NCI-H128 (cell line): Measurements from ENCODE around the gene NOPCHAP1.
"Not testable (repeated sequence)": the region's sequence is repeated elsewhere in the genome, so short reads cannot be mapped to it uniquely, and the experiment has no call there.

Source experiments
- DNase-seq: peaks from one replicate; lab custom pipeline; 2025; ENCODE audit not compliant: unreplicated experiment; lab: John Stamatoyannopoulos, UW

NOPCHAP1 gene

DNA sequence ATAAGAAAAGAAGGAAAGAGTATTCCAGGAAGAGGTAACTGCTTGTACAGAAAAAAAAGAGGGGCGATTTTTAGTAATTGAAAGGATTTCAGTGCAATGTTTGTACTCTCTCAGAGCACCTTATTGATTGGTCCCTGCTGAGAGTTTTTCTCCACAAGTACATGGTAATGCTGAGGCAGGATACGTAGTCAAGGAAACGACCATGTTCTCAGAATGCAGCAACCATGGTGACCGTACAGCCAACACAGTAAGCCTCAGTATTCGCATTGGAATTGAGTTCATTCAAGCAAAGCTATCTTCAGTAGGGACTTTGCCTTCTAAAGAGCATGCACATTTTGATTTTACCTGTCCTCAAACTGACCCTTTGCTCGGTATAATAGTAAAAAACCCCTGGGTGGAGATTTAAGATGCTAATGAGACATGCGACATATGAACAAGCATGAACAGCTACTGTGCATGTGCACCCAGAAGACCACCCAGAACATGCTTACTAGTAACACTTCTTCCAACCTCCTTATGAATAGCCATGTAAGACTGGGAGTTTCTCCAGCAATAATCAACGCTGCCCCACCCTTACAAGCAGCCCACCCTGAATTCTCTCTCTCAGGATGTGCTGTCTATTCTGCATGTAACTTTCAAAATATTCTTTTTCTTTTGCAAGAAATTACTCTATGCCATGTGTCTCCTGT, 21.8 kb upstream of the NOPCHAP1 start:
- DNase-seq: no peak

DNA sequence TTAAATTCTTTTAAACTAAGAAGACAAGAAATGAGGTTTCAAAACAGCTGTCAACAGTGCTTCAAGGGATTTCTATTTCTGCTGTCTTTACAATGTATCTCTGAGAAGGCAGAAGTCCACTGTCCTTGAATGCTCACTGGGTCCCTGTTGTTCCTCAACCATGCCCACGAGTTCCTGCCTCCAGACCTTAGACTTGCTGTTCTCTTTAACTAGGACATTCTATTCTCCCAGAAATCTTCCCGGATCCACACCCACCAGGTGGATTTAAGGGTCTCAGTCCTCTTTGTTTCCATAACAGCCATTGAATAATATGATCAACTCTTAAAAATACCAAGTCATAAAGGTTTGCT, 21.3 kb upstream of the NOPCHAP1 start:
- no peak for DNase-seq

DNA sequence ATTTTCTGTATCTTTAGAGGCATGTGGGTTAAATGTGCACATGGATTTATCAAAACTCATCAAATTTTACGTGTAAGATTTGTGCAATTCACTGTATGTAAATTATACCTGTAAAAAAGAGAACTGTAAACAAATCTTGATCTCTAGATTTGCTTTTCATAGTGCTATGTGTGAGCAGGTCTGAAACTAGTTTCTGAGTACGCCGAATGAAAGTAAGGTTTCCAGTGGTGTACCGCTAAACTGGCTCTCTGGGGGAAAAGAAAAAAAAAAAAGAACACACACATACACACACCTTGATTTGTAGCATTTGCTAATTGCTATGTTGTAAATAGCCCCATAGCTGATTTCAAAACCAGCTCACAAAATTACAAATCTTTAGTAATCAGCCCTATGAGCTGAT, 19.4 kb upstream of the NOPCHAP1 start:
- DNase-seq: no peak

DNA sequence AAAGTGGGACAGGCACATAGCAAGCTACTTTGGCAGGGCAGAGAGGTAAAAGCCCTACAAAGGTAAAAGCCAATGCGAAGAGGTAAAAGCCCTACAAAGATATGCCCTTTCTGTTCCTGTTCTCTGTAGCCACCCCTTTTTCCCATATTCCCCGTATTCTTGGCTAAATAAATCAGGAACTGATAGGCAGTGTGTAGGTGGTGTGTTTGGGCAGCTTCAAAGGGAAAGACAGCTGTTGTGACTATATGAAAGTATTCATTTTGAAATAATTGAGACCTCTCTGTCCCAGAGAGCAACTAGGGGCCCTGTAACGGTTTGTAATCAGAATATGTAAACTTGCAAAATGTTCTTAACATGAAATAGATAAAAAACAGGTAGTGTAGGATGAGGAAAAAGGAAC, 16.8 kb upstream of the NOPCHAP1 start:
- no peak for DNase-seq

DNA sequence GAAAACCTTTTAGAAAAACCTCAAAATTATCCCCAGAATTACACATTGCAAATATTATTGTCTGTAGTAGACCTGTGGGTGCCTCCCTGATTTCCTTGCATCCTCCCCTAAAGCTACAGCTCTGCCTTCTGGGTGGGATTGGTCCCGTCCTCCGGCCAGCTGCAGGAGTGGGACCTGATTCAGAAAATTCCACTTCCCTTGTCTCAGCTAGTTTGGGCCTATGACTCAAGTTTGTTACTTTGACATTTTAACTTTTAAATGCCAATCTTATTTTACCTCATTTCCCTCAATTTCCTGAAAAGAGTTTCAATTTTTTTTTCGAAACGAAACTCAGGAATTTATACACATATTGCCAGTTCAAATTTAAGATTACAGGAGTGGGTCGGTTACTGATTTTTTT, 14.8 kb upstream of the NOPCHAP1 start:
- DNase-seq: no peak

DNA sequence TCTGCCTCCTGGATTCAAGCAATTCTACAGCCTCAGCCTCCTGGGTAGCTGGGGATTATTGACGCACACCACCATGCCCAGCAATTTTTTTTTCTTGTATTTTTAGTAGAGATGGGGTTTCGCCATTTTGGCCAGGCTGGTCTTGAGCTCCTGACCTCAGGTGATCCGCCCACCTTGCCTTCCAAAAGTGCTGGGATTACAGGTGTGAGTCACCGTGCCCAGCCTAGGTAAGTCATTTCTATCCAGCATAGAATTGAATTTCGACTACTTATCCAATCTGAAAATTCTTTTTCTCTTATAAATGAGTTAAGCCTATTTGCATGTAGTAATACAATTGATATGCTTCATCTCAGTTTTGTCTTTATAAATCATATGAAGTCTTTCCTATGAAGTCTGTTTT, 12.9 kb upstream of the NOPCHAP1 start:
- no peak for DNase-seq

DNA sequence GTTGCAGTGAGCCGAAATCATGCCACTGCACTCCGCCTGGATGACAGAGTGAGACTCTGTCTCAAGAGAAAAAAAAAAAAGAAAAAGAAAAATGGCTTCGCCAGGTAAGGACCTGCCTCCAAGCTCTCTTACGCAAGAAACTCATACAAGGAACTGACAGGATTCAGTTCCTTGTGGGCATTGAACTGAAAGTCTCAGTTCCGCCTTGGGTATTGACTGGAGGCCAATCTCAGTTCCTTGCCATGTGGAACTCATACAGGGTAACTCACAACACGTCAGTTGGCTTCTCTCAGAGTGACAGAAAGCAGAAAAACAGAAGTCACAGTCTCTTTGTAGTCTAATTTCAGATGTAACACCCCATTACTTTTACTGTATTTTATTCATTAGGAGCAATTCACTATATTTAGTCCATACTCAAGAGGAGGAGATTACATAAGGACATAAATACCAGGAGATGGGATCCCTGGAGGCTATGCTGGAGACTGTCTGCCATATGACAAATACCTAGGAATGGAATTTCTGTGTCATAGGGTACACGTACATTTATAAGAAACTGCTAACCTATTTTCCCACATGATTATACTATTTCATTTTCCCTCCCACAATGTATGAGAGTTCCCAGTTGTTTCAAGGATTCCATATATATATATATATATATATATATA, 11.4 kb upstream of the NOPCHAP1 start:
- DNase-seq: no peak

DNA sequence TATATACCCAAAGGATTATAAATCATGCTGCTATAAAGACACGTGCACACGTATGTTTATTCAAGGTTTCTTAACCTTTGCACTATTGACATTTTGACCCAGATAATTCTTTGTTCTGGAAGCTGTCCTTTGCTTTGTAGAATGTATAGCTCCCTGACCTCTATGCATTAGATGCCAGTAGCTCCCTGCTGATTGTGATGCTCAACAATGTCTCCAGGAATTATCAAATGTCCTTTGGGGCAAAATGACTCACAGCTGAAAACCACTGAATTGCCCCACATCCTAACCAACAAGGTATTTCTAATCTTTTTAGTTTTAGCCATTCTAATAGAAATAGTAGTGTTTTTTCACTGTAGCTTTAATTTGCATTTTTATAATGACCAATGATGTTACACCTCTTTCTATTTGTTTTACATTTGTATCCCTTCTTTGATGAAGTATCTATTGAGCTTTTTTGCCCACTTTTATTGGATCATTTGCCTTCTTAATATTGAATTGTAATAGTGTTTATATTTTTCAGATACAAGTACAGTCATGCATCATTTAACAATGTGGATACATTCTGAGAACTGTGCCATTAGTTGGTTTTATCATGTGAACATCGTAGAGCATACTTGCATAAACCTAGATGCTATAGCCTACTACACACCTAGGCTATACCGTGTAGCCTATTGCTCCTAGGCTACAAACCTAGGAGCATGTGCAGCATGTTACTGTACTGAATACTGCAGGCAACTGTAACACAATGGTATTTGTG, 10.4 kb upstream of the NOPCHAP1 start:
- no peak for DNase-seq

DNA sequence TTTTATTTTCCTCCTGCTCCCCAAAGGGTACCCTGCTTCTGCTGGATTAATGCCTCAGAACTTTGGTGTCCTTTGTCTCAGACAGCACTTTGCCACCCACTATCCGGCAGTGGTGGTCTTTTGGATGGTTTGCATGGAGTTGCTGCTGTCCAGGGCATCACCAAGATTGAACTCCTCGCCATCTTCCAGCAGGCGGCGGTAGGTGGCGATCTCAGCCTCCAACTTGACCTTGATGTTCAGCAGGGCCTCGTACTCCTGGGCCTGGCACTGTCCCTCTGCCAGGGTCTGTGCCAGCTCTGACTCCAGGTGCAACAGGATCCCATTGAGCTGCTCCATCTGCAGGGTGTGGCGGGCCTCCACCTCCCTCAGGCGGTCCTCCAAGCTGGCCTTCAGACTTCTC, 9.4 kb upstream of the NOPCHAP1 start:
- no peak for DNase-seq

DNA sequence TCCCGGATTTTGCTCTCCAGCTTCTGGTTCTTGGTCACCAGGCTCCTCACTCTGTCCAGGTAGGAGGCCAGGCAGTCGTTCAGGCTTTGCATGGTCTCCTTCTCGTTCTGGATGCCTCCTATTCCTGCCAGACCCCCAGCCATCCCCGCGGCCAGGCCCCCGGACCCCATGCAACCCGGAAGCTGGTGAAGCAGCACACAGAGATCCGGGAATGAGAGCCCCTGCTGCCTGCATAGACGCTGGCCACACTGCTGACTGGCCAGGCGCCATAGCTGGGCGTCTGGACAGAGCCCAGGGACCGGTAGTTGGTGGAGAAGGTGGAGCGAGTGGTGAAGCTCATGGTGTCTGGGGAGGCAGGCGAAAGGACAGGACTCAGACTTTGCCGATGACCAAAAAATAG, 8.4 kb upstream of the NOPCHAP1 start:
- not testable (repeated sequence) for DNase-seq

DNA sequence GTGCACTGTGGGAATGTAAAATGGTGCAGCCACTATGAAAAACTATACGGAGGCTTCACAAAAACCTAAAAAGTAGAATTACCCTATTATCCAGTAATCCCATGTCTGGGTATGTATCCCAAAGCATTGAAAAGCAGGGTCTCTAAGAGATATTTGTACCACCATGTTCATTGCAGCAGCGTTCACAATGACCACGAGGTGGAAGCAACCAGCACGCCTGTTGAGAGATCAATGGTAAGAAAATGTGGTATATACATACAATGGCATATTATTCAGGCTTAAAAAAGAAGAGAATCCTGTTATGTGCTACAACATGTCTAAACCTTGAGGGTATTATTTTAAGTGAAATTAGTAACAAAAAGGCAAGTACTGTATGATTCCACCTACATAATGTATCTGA, 910 bp upstream of the NOPCHAP1 start:
- DNase-seq: no peak

DNA sequence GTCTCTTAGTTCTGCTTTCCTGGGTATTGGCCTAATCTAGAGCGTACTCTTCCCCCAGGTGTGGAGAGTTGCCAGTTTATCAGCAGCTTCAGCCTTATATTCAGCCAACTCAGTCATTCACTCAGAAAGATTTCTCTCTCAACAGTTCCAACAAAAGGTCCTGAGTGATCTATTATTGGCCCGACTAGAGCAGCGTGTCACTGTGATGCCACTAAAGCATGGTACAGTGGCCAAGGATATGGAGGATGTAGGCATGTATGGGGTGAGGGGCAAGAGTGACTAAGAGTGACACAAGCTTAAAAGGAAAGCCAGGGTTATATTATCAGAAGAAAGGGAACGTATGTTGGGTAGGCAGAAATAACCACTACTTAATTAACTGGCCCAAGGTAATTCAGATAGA, 4.8 kb downstream of the NOPCHAP1 start:
- no peak for DNase-seq

DNA sequence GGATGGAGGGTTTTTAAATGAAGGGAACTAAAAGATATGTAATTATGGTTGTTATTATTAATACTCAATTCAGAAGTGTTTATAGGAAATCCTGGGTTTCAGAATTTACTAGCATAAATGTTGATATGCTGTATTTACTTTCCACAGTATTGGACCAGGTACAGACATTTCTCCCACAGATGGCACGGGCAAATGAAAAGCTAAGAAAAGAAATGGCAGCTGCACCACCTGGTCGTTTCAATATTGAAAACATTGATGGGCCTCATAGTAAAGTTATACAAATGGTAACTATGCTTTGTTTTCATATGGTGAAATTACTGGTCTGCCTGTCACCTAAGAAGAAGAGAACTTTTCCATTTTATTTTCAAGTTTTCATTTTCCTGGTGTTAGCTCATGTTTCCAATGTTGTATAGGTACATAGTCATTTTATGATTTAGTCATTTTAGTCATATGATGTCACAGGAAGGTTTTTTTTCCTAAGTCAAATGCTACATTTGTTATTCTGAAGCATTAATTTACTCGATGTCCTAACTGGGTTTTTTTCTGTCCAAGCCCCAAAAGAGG, 5.5 kb downstream of the NOPCHAP1 start:
- DNase-seq: no peak

DNA sequence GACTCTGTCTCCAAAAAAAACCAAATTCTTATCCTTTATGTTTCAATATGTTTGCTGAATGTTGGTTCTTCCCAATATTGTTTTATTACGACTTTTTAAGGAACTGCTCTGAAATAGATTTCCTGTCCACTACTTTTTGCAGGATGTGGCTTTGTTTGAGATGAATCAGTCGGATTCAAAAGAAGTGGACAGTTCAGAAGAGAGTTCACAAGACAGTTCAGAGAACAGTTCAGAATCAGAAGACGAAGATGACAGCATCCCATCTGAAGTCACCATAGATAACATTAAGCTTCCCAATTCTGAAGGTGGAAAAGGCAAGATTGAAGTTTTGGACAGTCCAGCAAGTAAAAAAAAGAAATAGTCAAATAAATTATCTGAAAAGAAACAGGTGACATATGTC, 8.2 kb downstream of the NOPCHAP1 start:
- no peak for DNase-seq

DNA sequence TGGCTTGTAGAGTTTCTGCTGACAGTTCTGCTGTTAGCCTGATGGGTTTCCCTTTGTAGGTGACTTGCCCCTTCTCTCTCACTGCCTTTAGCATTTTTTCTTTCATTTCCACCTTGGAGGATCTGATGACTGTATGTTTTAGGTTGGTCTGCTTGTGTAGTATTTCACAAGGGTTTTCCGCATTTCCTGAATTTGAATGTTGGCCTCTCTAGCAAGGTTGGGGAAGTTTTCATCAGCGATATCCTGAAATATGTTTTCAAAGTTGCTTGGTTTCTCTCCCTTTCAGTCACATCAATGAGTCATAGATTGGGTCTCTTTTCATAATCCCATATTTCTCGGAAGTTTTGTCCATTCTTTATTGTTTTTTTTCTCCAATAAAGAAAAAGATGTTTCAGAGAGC, 11.4 kb downstream of the NOPCHAP1 start:
- DNase-seq: no peak

DNA sequence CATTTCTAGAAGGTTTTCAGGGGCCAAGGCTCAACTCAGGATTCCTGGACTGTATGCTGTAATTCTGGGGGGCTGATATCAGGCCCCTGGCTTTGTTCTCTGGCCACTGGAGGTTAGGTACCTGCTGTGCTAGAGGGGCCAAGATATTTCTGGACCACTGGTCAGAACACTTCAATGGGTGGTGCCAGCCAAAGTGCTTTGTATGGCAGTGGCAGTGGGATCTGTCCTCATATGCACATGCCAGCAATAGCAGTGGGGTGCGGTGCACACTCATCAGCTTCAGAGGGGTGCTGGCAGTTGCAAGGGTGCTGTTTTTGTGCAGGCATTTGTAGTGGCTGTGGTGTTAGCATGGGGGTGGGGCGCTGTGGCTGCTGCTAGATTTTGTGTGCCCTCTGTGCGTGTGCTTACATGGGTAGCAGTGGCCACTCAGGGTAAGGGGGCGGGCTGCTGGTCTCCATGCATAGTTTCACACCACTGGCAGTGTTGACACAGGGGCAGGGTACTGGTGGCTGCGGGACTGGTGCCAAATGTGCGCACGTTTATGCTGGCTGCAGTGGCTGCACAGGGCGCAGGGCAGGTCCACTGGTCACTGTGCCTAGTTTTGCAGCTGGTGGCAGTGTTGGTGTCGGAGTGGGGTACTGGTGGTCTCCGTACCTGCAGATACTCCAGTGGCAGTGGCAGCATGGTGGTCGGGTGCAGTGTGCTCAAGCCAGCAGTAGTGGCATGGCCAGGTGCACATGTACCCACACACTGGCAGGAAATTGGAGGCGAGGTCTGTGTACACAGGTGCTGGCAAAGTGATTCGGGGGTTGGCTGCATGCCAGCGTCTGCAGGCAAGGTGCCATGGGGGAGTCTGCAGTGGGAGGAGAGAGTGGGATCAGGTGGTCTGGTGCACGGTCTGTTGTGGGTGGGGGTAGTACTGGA, 12.6 kb downstream of the NOPCHAP1 start:
- peak; percentile 91 for DNase-seq

DNA sequence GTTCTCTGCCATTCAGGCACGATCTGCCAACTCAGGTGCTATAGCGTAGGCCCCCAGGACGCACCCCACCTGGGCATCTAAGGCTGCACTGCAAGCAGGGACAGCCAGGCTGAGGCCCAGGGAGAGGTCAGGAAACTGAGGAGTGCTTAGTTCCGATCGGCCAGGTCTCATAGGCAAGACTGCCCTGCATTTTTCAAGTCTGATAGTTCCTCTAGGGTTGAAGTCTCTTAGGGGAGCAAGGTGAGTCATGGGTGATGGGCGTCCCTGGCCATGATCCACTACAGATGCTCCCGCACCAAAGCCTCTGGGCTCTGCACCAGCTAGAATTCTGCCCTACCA, 13.2 kb downstream of the NOPCHAP1 start:
- DNase-seq: no peak

DNA sequence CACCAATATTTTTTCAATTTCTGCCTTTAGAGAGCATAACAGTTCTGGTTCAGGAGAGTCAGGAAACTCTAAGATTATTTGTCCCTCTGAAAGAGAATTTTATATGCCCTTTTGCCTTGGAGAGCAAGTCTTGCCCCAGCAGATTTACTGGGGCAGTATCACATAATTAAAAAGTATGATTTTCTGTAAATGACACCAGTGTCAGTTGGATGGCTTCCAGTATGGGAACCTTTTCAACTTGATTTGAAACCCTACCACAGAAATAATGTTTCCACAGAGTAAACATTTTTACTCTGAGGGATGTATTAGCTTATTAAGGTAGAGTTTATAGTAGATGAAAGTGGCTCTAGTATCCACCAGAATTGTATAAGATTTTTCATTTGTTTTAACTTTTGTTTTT, 15.4 kb downstream of the NOPCHAP1 start:
- DNase-seq: no peak

DNA sequence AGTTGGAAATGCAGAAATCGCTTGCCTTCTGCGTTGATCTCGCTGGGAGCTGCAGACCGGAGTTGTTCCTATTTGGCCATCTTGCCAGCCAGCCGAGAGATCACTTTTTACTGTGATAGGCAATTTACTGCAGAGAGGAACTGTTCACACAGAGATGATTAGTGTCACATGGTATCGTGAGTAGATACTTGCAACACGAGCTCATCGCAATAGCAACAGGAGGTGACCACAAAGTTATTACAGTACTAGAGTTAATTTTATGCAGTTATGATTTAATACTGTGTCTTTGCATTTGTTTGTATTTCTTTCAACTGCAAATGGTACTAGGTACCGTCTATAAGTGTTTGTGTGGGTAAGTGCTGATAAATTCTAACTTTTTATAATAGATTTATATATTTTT, 27.8 kb downstream of the NOPCHAP1 start:
- DNase-seq: no peak

DNA sequence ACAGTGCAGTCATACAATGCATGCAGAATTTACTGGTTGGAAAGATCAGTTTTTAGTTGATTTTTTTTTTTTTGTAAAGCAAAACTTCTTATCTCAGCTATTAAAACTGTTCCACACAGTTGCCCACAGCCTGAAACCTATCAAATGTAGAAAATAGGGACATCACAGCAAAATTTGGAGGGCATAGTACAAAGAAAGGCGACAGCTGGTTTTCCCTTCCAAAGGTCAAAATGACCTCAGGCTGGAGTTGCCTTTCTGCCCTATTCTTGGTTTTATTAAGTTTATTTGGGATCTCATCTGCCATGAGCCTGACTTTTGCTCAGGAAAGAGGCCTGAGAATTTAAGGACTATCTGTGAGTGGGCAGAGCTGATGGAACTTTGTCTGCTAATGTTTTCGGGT, 28.5 kb downstream of the NOPCHAP1 start:
- DNase-seq: no peak

DNA sequence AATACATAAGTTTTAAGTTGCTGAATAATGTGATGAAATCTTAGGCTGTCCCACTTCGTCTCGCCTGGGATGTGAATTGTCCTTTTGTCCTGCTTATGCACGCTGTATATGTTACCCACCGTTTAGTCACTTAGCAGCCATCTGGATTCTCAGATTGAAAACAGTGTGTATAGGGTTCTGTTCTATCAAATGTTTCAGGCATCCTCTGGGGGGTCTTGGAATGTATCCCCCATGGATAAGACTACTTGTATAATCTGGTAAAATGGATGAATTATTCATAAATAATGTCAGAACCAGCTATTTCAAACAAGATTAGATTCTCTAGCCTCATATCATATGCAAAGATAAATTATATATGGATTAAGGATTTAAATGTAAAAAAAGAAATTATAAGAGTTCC, 29.4 kb downstream of the NOPCHAP1 start:
- DNase-seq: no peak
